Cardiac muscle cell (in vitro differentiated cells and primary cell): ENCODE results near the gene ZNF75A. TPM values are rescaled to one million over a fixed set of nuclear protein-coding genes. Genes with fewer than 3 reads are reported as not detected.
A peak's percentile ranks its signal among the peaks of the same experiment; 100 is the strongest.

Source experiments
- DNase-seq, 2 donors: peaks; one replicate each; pipeline versions ENCODE4 v3.0.0 to v3.0.0-alpha.2; 2010 to 2017; ENCODE audit warnings: low read depth in 1 of 2, low spot score in 1 of 2
- H3K27ac ChIP-seq: fragments of 200-600 bp; sonication (generic); 2 replicates; pipeline ENCODE4 v1.5.1; 2016
- H3K27me3 ChIP-seq: fragments of 200-600 bp; sonication (generic); 2 replicates; pipeline ENCODE4 v1.6.0; 2016; ENCODE audit warnings: control low read depth
- H3K36me3 ChIP-seq: fragments of 200-600 bp; sonication (generic); 2 replicates; pipeline ENCODE4 v1.5.1; 2016; ENCODE audit warnings: control low read depth
- H3K4me1 ChIP-seq: fragments of 200-600 bp; sonication (generic); 2 replicates; pipeline ENCODE4 v1.8.1; 2017; ENCODE audit warnings: low read depth, mild to moderate bottlenecking, mixed run types
- H3K4me3 ChIP-seq: fragments of 200-600 bp; sonication (generic); 2 replicates; pipeline ENCODE4 v1.5.1; 2016; ENCODE audit warnings: mild to moderate bottlenecking
- H3K9me3 ChIP-seq: fragments of 200-600 bp; sonication (generic); 2 replicates; pipeline ENCODE4 v1.5.1; 2017; ENCODE audit warnings: low read depth, mild to moderate bottlenecking, control low read depth
- polyA plus RNA-seq: library from polyadenylated mRNA; unstranded; fragments of >200 nt; fragmentation: Nextera tagmentation; extraction: Ambion mirVana; gene quantifications from 2 replicates; pipeline ENCODE4 v1.2.1, GENCODE V29; 2016
- total RNA-seq: library from RNA; depleted of rRNA; stranded (reverse); fragments of >200 nt; gene quantifications from 2 replicates; pipeline ENCODE4 v1.2.3, GENCODE V29; 2016
- TF ChIP-seq, protein P1 (sequence below): IDR thresholded peaks from 2 replicates; pipeline ENCODE4 v1.5.1; 2012; ENCODE audit warnings: low read depth, mild to moderate bottlenecking, low read length

ZNF75A gene
- total and polyA plus RNA-seq, 2 experiments from 2014 or later, result 37.9 to 43.4 TPM

GRCh38 chr16:3363793-3364192 lies 58.5 kb downstream of the ZNF75A start:
- no peak for DNase-seq
- H3K9me3 ChIP-seq, result no peaks in the 10 kb centered on the region
- TF ChIP-seq, protein P1, sequence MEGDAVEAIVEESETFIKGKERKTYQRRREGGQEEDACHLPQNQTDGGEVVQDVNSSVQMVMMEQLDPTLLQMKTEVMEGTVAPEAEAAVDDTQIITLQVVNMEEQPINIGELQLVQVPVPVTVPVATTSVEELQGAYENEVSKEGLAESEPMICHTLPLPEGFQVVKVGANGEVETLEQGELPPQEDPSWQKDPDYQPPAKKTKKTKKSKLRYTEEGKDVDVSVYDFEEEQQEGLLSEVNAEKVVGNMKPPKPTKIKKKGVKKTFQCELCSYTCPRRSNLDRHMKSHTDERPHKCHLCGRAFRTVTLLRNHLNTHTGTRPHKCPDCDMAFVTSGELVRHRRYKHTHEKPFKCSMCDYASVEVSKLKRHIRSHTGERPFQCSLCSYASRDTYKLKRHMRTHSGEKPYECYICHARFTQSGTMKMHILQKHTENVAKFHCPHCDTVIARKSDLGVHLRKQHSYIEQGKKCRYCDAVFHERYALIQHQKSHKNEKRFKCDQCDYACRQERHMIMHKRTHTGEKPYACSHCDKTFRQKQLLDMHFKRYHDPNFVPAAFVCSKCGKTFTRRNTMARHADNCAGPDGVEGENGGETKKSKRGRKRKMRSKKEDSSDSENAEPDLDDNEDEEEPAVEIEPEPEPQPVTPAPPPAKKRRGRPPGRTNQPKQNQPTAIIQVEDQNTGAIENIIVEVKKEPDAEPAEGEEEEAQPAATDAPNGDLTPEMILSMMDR, result no peak
- no peak overlapping the region for H3K4me3 ChIP-seq
- H3K36me3 ChIP-seq, result no peaks in the 10 kb centered on the region
- H3K27me3 ChIP-seq, result no peaks in the 10 kb centered on the region
- no peak overlapping the region for H3K27ac ChIP-seq
- H3K4me1 ChIP-seq, result no peaks in the 10 kb centered on the region

- no peaks in the 10 kb centered on the region for H3K4me1 ChIP-seq
- no peak overlapping the region for H3K4me3 ChIP-seq
- no peaks in the 10 kb centered on the region for H3K36me3 ChIP-seq
- no peak overlapping the region for H3K27ac ChIP-seq
- H3K27me3 ChIP-seq, result no peaks in the 10 kb centered on the region
- H3K9me3 ChIP-seq, result no peaks in the 10 kb centered on the region
- TF ChIP-seq, protein P1, result no peak
- DNase-seq, result peak in 1 of 2 donors; percentile 97
Measured at GRCh38 chr16:3364774-3365427, 59.6 kb downstream of the ZNF75A start.

Other genes starting within 250 kb of the ZNF75A start
- gene IL32, start 239.9 kb upstream of the ZNF75A start, total RNA-seq, result 0.66 TPM in 1 of 2 replicates, not detected in the other
- 0.35 TPM in 1 of 2 replicates, not detected in the other for gene IL32, start 239.9 kb upstream of the ZNF75A start, polyA plus RNA-seq
- 0.42 and 0.78 TPM in 2 replicates for gene ZSCAN10, start 206.2 kb upstream of the ZNF75A start, total RNA-seq
- gene ZSCAN10, start 206.2 kb upstream of the ZNF75A start, polyA plus RNA-seq, result 0.74 TPM in 1 of 2 replicates, not detected in the other
- gene ZNF205, start 192.9 kb upstream of the ZNF75A start, total RNA-seq, result 26.7 and 37.3 TPM in 2 replicates
- 13.2 and 14.4 TPM in 2 replicates for gene ZNF205, start 192.9 kb upstream of the ZNF75A start, polyA plus RNA-seq
- 7.5 and 8.4 TPM in 2 replicates for gene ZNF213, start 170.5 kb upstream of the ZNF75A start, total RNA-seq
- 10.1 and 13.6 TPM in 2 replicates for gene ZNF213, start 170.5 kb upstream of the ZNF75A start, polyA plus RNA-seq
- not detected in 2 replicates for gene OR1F1, start 117.3 kb upstream of the ZNF75A start, total RNA-seq
- gene OR1F1, start 117.3 kb upstream of the ZNF75A start, polyA plus RNA-seq, result not detected in 2 replicates
- 12.9 and 13.8 TPM in 2 replicates for gene ZNF200, start 70.3 kb upstream of the ZNF75A start, total RNA-seq
- 11.0 and 11.1 TPM in 2 replicates for gene ZNF200, start 70.3 kb upstream of the ZNF75A start, polyA plus RNA-seq
- gene MEFV, start 48.9 kb upstream of the ZNF75A start, total RNA-seq, result not detected in 2 replicates
- gene MEFV, start 48.9 kb upstream of the ZNF75A start, polyA plus RNA-seq, result not detected in 2 replicates
- gene ZNF263, start 22.0 kb upstream of the ZNF75A start, total RNA-seq, result 37.3 and 45.7 TPM in 2 replicates
- gene ZNF263, start 22.0 kb upstream of the ZNF75A start, polyA plus RNA-seq, result 18.8 and 29.5 TPM in 2 replicates
- gene TIGD7, start 67 bp upstream of the ZNF75A start, total RNA-seq, result 8.4 and 10.8 TPM in 2 replicates
- gene TIGD7, start 67 bp upstream of the ZNF75A start, polyA plus RNA-seq, result 11.0 and 12.5 TPM in 2 replicates
- 1.1 TPM in 1 of 2 replicates, not detected in the other for gene OR2C1, start 50.4 kb downstream of the ZNF75A start, total RNA-seq
- gene OR2C1, start 50.4 kb downstream of the ZNF75A start, polyA plus RNA-seq, result 1.0 and 1.4 TPM in 2 replicates
- gene ZSCAN32, start 95.5 kb downstream of the ZNF75A start, total RNA-seq, result 17.1 and 19.8 TPM in 2 replicates
- gene ZSCAN32, start 95.5 kb downstream of the ZNF75A start, polyA plus RNA-seq, result 12.3 and 13.7 TPM in 2 replicates
- gene ZNF174, start 95.7 kb downstream of the ZNF75A start, total RNA-seq, result 32.0 and 33.5 TPM in 2 replicates
- 31.4 and 33.1 TPM in 2 replicates for gene ZNF174, start 95.7 kb downstream of the ZNF75A start, polyA plus RNA-seq
- 1.2 and 2.1 TPM in 2 replicates for gene ZNF597, start 138.0 kb downstream of the ZNF75A start, total RNA-seq
- gene ZNF597, start 138.0 kb downstream of the ZNF75A start, polyA plus RNA-seq, result 0.56 and 2.5 TPM in 2 replicates
- 43.9 and 50.7 TPM in 2 replicates for gene NAA60, start 138.2 kb downstream of the ZNF75A start, total RNA-seq
- 77.0 and 83.0 TPM in 2 replicates for gene NAA60, start 138.2 kb downstream of the ZNF75A start, polyA plus RNA-seq
- not detected in 2 replicates for gene C16orf90, start 190.0 kb downstream of the ZNF75A start, total RNA-seq
- not detected in 2 replicates for gene C16orf90, start 190.0 kb downstream of the ZNF75A start, polyA plus RNA-seq
- 23.3 and 29.0 TPM in 2 replicates for gene CLUAP1, start 195.5 kb downstream of the ZNF75A start, total RNA-seq
- 50.5 and 52.0 TPM in 2 replicates for gene CLUAP1, start 195.5 kb downstream of the ZNF75A start, polyA plus RNA-seq